HG03457 (cell line): Measurements from ENCODE around the gene APBB2.
A peak's percentile ranks its signal among the peaks of the same experiment; 100 is the strongest.
"Not testable (repeated sequence)": the region's sequence is repeated elsewhere in the genome, so short reads cannot be mapped to it uniquely, and the experiment has no call there.

Source experiments
- ATAC-seq: cut with Tn5 transposase; IDR thresholded peaks from one replicate; pipeline ENCODE4 v1.9.1; 2021; ENCODE audit warnings: moderate number of reproducible peaks; ENCODE audit not compliant: unreplicated experiment

Gene APBB2

DNA sequence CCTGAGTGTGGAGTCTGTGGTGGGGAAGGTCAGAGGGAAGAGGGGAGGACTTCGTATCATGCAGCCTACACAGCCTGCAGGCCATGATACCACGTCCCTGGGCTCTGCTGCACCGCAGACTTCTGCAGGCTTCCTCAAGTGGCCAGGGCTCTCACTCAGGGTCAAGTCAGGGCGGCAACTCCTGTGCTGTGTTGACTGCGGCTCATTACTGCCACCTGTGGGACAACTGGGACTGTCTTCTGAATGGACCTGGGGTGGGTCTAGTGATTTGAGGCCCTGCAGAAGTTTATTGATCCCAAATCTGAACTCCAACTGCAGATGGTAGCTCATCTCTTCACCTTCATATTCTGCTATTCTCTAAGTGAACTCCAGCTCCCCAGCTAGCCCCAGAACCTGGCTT is 297.5 kb downstream of the APBB2 start:
- ATAC-seq: no peak

DNA sequence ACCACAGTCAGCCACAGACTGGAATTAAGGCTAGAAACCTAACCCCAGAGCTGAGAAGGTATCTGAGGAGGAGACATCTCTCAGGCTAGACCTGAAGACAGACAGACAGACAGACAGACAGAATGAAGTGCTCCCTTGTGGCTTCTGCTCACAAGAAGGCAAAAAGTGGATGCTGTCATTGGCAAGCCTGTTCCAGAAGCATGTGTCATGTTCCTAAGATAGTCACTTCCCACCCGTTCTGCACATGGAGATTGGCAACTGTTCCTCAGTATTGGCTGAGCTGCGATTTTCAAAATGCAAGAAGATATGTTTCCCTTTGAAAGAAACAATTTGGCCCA is 298.2 kb downstream of the APBB2 start:
- ATAC-seq: no peak

DNA sequence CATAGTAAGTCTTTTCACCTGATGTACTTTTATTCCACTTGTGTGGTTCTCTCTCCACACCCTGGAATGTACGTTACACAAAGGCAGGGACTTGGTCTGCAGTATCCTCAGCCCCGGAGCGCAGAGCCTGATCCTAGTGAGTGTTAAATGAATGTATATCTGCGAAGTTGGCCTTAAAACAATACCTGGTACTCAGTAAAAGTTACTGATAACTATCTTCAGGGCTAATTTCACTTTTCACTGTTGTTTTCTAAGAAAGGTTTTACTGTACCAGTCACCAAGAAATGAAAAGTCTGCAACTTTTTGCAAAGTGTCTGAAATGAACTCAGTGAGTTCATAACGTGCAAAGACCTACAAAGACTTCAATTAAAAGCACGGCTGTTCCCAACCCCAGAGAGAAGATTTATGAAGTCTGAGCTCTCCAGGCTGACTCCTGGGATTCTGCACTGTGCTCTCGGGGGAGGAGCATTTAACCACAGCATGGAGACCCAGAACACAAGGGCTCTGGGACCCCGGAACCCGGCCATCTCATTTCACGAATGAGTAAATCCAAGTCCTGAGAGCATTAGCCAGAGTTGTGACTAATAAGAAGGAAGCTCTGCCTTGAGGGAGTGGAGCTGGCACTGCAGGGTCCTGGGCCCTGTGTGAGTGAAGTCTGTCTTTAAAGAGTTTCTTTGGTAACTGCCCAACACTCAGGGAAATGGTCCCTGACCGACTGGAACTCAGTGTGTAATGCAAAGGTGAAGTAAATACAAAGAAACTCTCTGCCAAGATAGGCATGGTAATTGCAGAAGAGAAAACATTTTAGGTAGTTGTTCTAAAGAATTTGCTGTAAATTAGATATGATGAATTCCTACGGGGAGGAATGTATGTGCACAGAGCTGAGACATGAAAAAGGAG is 298.8 kb downstream of the APBB2 start:
- ATAC-seq: no peak

DNA sequence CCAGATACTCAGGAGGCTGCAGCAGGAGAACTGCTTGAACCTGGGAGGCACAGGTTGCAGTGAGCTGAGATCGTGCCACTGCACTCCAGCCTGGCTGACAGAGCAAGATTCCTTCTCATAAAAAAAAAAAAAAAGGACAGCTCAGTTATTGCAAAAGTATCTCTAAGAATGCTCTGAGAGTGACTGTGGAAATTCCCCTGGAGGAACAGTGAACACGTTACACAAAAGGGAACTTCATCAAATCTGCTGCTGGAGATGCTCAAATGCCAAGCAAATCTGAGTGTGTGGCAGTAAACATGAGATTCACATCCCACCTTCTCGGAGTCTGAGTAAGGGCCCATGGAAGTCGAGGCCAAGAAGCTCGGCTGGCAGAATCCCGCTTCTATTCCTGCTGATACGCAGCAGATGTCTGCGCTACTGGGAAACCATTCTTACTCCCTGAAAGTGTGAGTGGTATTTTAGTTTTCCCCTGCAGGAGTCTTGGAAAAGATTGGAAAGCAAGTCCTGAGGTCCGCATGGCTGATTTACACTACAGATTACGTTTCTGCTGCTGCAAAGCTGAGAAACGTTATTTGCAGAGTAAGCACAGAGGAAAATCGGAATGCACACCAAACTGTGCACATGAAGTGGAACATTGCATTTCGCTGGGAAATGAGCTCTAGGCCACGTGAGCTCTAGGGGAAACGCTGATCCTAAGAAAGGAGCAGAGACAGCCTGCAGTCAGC is 301.7 kb downstream of the APBB2 start:
- no peak for ATAC-seq

DNA sequence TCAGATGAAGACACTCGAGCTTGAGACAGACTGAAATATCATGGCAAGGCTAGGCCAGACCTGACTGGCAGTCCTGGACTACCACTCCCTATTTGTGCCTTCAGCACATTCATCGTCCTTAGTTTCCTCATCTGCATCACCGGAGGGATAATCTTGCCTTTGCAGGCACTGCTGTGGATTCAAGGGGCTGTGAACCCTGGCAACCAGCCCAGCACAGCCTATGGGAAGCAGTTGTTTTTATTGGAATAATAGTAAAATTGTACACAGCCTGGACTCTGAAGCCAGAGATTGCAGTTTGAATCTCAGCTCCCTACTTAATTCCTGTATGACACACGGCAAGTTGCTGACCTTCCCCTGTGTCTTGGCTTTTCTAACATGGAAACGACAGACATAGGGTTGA is 303.6 kb downstream of the APBB2 start:
- no peak for ATAC-seq

DNA sequence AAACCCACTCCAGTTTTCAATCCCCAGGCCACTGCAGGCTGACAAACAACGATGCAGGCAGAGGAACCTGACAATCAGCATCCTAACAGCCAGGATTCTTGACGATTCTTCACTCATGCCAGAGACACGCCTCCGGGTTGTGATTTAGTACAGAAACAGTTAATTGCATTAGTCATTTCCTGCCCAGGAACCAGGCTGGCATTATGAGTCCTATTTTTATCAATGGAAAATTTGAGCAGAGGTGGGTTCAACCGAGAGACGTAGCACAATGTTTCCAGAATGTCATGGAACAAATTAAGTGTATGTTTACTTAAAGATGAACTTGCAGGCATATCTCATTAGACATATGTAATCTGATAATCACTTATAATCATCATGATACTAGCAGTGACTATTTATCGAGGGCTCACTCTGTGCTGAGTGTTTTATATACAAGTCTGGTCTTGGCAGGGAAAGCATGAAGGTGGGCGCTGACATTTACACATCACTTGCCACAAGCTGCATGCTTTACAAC is 304.9 kb downstream of the APBB2 start:
- ATAC-seq: no peak

DNA sequence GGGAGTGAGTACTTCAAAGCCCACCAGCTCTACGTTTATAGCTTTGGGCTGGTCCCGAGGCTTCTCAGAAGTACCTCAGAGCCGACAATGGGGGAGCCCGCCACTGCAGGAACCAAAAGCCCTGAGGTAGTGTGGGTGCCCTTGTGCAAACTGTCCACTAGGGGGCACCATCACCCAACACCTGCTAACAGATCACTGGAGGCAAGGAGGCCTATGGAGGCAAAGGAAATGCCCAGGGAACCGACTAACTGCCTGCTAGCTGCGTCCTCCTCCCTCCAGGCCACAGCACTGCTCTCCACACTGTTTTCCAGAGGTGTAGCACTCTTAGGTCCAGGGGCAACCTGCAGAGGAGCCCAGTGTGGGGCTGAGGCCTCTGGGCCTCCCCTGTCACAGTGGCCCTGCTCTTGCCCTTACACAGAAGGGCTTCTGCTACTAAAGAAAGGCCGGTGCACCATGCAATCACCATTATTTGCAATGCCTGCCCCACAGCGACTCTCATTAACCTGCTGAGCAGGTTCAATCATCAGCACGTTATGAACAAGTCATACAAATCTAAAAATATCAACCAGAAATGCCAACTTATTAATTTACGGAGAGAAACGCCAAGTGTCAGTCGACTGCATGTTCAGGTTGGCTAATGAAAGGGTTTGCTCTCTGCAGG is 305.5 kb downstream of the APBB2 start:
- peak; percentile 95 for ATAC-seq

DNA sequence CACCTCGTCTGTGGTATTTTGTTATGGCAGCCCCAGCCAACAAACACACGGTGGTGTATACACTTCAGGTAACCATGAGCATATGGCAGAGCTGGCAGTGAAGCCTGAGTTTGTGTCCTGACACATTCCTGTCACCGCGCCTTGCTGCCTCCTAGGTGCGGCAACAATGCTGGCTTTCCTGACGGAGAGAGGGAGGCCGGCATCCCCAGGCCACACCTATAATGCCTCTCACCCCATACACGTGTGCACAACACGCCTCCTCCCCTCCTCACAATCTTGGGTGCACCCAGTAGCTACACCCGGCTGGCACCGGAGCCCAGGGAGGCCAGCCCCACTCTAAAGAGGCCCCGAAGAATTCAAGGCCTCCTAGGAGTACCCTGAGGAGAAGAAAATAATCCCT is 306.0 kb downstream of the APBB2 start:
- no peak for ATAC-seq

DNA sequence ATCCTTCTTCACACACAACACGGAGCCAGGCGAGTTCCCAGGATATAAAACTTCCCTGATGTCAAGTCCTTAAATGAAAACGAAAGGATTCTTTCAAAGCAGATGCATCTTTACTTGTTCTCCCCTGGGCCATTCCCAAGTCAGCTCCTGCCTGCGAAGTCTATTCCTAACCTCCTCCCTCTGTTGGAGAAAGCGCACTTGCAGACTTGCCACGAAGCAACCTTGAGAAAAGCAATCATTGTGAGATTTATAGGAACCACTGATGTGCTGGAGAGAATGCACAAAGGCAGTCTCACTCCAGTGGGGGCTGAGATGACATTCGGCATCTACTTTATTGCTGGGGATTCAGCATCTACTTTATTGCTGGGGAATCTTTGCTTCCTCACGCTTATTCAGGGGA is 308.9 kb downstream of the APBB2 start:
- ATAC-seq: no peak

DNA sequence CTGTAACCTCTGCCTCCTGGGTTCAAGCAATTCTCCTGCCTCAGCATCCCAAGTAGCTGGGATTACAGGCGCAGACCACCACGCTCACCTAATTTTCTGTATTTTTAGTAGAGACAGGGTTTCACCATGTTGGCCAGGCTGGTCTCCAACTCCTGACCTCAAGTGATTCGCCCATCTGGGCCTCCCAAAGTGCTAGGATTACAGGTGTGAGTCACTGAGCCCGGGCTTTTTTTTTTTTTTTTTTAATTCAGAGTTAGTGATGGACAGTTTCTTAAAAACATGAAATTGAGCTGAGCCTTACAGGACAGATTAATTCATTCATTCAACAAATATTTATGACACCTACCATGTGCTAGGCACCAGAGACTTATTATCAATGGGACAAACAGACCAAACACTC is 313.8 kb downstream of the APBB2 start:
- ATAC-seq: not testable (repeated sequence)

DNA sequence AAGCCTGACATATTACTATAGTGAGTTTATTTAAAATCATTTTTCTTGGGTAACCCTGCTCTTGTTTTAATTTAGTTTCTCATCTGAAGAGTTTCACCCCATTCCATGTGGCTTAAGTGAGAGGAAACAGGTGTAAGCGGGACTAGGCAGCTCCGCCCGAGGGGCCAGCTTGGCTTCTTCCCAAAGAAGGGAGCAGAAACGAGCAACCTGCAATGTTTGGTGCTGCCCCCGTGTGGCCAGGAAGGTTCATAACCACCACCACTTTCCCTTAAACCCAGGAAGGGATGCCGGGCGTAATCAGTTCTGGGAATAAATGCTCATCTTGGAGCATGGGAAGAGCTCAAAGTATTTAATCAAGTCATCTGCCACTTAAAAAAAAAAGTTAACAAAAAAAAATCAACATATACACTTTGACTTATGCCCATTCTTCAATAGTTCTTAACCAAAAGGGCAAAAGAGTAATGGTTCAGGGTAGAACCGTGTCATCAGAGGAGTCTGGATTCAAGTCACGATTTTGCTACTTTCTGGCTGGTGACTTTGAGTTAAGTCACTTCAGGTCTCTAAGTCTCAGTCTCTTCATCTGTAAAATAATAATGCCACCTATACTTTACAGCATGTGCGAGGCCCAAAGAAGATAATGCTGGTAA is 316.7 kb downstream of the APBB2 start:
- ATAC-seq: no peak

DNA sequence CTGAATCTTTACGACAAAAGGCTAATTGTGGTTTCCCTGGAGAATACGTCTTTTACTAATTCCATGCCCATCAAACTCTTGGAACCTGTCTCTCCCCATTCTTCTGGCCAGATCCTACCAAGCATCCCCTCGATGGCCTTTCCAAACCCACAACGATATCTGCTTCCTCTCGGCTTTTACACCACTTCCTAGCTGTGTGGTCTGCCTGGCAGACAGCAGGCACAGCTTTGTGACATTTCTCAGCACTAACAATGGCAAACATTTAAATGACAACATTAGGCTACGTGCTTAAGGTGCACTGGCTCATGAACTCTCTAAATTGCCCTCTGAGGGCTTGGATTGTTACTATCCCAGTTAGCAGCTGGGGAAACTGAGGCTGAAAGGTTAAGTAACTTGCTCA is 323.6 kb downstream of the APBB2 start:
- no peak for ATAC-seq

DNA sequence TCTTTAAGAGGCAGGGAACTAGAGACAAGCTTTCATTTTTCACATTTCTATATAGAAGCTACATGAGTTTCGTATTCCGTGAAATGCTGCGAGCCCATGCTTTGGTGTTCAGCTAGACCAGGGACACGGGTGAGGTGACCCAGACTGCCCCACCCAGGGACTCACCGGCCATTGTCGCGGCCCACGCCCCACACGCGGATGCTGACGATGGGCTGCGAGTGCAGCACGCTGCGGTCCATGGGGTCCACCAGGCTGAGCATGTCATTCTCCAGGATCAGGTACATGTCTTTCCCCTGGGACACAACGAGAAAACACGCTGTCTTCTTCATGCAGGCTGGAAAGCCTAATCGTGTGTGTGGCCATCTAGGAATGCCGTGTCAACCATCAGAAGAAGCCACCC is 324.1 kb downstream of the APBB2 start:
- no peak for ATAC-seq

DNA sequence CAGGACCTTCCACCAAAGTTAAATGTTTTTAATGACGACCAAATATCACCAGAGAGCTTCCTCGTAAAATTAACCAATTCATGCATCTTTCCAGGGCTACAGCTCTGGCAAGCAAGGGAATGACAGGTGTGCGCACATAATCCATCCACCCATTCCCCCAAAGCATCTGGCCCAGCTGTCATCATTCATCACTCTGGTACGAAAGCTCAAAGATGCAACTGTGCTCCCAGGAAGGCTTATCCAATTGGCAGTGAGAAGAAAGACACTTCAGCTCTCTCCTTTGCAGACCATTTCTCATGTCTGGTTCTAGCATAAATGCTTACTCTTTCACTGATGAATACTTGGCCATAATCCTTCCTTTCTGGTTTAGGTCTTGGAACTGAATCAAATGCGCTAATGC is 325.4 kb downstream of the APBB2 start:
- no peak for ATAC-seq

DNA sequence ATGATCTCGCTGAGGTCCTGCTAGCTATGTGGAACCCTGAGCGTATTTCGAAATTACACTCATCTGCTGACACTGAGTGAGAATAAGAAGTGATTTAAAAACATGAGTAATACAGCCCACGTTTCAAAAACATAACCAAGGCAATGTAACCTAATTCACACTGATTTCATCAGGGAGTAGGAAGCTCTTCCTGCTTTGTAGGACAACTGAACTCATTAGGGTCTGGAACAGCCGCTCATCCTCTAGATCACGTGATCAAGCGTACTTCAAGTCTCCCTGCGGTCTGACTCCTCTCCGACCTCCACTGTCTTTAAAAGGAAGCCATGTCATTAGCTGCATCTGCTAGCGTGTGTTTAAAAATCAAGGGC is 326.6 kb downstream of the APBB2 start:
- no peak for ATAC-seq

DNA sequence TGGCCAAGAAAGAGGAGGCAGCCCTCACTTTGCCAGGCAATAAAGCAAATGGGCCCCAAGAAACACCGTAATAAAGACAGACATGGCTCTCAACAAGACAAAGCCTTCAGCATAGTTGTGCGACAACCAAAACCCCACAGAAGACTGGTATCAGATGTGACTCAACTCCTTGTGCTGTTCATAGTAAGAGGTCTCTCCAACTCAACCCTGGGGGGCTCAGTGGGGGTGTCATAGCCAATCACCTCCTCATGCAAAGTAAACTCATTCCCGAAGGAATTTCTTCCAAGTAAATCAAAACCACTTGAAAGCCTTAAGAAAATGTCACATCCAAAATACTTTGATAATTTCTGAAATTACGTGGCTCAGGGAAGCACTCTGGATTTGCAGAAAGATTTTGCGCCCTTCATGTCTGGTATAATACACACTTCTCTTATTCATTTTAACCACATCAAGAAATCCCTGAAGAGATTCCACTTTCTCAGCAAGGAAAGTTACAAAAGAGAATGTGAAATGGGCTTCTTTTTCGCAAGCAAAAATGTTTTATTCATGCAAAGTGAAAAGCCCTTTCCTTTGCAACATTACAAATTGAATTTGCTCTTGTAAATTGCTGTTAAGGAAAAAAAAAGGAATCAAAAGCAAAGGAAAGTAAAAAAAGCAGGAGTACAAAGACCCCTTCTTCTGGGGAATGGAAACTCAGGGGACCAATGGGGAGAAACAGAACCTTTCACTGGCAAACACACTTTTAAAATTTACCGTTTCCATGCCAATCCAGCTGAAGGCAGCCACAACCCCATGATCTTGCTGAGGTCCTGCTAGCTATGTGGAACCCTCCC is 327.2 kb downstream of the APBB2 start:
- ATAC-seq: no peak

DNA sequence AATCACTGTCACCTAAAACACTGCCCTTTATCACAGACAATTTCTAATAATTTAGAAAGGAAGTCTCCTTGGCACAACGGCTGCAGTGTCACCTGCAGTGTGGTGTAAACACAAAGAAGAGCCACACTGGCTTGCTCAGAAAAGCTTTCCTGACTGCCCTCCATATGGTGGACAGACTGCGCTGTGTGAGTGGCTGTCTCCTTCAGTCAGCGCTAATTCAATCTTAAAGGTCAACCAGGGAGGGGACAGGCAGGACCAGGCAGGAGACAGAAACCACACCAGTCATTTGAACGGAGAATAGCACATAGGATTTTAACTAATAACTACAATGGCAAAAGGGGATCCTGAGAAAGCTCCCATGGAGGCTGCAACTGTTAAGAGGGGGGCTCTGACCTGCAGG is 332.5 kb downstream of the APBB2 start:
- ATAC-seq: no peak

DNA sequence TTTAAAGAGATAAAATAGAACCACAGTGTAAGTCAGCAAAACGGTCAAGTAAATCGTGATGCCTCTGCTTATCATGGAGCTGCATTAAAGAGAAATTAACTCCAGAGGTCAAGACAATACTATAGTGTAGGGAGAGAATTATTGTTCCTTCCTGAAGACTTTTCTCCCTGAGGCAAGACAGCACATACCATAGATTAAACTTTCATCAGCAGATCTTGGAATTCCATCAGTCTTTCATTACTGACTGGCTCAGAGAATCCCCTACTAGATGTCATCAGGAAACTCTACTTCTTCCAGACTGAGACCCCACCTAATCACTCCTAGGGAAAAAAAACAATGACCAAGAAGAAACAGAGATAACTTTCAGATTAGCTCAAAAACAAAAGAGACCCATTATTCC is 333.2 kb downstream of the APBB2 start:
- ATAC-seq: no peak

DNA sequence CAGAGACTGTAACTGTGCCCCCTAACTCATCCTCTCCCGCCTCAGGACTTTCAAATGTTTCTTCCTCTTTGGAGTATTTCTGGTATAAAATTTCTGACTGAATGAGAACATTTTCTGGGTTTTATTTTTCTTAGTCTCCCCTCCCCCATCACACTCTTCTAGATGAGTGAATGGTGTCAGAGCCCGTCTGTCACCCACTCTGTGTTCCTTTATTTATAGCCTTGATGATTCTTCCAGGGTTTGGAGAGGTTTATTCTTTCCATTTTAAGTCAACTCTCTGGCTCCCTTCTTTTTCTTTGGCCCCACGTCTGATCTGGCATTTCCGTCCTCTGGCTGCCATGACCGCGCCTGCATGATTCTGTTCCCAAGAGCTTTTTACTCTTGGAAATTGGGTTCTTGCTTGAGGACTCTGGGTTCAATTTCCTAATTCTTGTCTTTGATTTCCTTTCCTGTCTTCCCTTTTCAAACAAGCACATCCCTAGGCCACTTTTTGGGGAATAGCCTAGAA is 335.7 kb downstream of the APBB2 start:
- no peak for ATAC-seq

DNA sequence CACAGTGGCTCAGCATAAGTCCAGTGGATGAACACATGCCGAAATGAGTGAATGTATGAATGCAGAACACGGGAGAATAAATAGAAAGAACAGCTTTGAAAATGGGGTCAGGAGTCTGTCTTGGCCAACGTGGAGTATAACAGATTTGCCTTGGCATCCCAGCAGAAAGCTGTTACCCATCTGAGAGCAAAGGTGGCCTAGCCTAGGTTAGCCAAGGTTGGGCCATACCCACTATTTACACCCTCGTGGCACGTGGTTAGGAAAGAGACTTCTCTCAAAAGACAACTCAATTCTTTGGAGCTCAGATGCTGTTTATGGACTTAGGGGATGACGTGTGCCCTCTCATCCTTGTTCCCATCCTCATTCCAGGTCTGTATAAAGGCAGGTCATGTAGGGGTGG is 337.3 kb downstream of the APBB2 start:
- ATAC-seq: no peak
